GM21526 (cell line): Measurements from ENCODE around the gene COBL.

Experiments used
- ATAC-seq: cut with Tn5 transposase; IDR thresholded peaks from one replicate; pipeline ENCODE4 v1.9.1; 2021; ENCODE audit warnings: moderate library complexity; ENCODE audit not compliant: unreplicated experiment, low FRiP score

COBL gene

GRCh38 chr7:51128545-51129435 lies 187.8 kb downstream of the COBL start:
- no peak for ATAC-seq

GRCh38 chr7:51127618-51127904 lies 189.0 kb downstream of the COBL start:
- no peak for ATAC-seq

GRCh38 chr7:51126813-51127617 lies 189.6 kb downstream of the COBL start:
- ATAC-seq: no peak

- ATAC-seq: no peak
These were observed 190.3 kb downstream of the COBL start for GRCh38 chr7:51126324-51126723.

- no peak for ATAC-seq
These were observed 192.3 kb downstream of the COBL start for GRCh38 chr7:51124321-51124720.

- ATAC-seq: no peak
These were observed 193.1 kb downstream of the COBL start for GRCh38 chr7:51123322-51124019.

GRCh38 chr7:51121931-51122425 lies 194.6 kb downstream of the COBL start:
- ATAC-seq: no peak

- no peak for ATAC-seq
These were observed 195.4 kb downstream of the COBL start for GRCh38 chr7:51121036-51121790.

GRCh38 chr7:51118628-51119027 lies 198.0 kb downstream of the COBL start:
- no peak for ATAC-seq

- ATAC-seq: no peak
These were observed 202.1 kb downstream of the COBL start for GRCh38 chr7:51114501-51114900.

- ATAC-seq: no peak
These were observed 202.6 kb downstream of the COBL start for GRCh38 chr7:51113962-51114361.

GRCh38 chr7:51113560-51113959 lies 203.0 kb downstream of the COBL start:
- no peak for ATAC-seq

GRCh38 chr7:51111241-51111940 lies 205.2 kb downstream of the COBL start:
- no peak for ATAC-seq

GRCh38 chr7:51108134-51108533 lies 208.5 kb downstream of the COBL start:
- no peak for ATAC-seq

GRCh38 chr7:51104278-51104677 lies 212.3 kb downstream of the COBL start:
- no peak for ATAC-seq

- ATAC-seq: no peak
These were observed 212.9 kb downstream of the COBL start for GRCh38 chr7:51103718-51104117.

GRCh38 chr7:51102828-51103227 lies 213.8 kb downstream of the COBL start:
- ATAC-seq: no peak

- no peak for ATAC-seq
These were observed 215.4 kb downstream of the COBL start for GRCh38 chr7:51101111-51101757.

GRCh38 chr7:51090411-51090810 lies 226.2 kb downstream of the COBL start:
- no peak for ATAC-seq
